Stimulated activated CD4-positive, alpha-beta T cell treated with anti-CD3 and anti-CD28 coated beads, TNF-alpha, amount 100 ng/mL, for 48 hours (primary cell): Measurements from ENCODE around the gene STPG4.
"Not testable (repeated sequence)": the region's sequence is repeated elsewhere in the genome, so short reads cannot be mapped to it uniquely, and the experiment has no call there.

Experiments used
- DNase-seq, 3 donors: peaks; one replicate each; pipeline ENCODE4 v3.0.0-alpha.2; 2020; ENCODE audit warnings: low read depth in 3 of 3

Gene STPG4

GRCh38 chr2:47128705-47129104, 26.4 kb downstream of the STPG4 start:
- DNase-seq = no peak

DNA sequence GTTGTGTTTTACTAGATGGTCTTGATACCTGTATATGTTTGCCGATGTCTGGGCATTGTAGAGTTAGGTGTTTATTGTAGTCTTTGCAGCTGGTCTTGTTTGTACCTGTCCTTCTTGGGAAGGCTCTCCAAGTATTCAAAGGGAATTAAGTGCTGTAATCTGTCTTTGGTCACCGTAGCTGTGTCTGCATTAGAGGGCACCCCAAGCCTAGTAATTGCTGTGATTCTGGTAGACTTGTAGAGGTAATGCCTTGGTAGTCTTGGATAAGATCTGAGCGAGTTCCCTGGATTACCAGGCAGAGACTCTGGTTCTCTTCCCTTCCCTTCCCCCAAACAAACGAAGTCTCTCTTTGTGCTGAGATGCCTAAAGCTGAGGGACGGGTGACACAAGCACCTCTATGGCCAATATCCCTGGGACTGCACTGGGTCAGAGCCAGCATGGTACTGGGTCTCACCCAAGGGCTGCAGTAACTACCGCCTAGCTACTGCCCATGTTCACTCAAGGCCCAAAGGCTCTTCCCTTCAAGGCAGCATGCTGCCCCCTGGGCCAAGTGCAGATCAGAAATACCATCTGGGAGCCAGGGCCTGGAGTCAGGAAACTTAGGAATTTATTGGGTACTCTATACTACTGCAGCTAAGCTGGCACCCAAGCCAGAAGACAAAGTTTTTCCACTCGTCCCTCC, 27.1 kb downstream of the STPG4 start:
- no peak for DNase-seq

DNA sequence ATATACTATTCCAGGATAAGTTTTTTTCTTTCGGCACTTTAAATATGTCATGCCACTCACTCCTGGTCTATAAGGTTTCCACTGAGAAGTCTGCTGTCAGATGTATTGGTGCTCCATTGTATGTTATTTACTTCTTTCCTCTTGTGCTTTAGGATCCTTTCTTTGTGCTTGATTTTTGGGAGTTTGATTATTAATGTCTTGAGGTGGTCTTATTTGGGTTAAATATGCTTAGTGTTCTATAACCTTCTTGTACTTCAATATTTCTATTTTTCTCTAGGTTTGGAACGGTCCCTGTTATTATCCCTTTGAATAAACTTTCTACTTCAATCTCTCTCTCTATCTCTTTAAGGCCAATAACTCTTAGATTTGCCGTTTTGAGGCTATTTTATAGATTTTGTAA, 28.3 kb downstream of the STPG4 start:
- no peak for DNase-seq

GRCh38 chr2:47124740-47125139, 30.4 kb downstream of the STPG4 start:
- DNase-seq = not testable (repeated sequence)

GRCh38 chr2:47120424-47120823, 34.7 kb downstream of the STPG4 start:
- DNase-seq = not testable (repeated sequence)

GRCh38 chr2:47119001-47119400, 36.1 kb downstream of the STPG4 start:
- DNase-seq = no peak

DNA sequence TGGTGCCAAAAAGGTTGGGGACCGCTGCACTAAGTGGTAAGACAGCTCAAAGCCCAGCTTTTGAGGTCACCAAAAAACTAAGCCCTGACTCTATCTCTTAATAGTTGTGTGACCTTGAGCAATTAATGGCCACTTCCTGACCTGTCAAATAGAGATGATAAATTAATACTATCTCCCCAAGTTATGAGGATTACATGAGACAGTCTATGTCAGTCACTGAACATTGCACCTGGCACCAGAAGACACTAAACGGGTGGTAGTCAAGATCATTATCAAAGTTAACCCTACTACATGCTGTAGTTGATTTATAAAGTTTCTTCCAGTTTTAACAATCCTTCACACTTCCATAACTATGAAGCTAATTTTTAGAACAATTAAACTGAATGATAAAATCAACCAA, 36.5 kb downstream of the STPG4 start:
- no peak for DNase-seq

DNA sequence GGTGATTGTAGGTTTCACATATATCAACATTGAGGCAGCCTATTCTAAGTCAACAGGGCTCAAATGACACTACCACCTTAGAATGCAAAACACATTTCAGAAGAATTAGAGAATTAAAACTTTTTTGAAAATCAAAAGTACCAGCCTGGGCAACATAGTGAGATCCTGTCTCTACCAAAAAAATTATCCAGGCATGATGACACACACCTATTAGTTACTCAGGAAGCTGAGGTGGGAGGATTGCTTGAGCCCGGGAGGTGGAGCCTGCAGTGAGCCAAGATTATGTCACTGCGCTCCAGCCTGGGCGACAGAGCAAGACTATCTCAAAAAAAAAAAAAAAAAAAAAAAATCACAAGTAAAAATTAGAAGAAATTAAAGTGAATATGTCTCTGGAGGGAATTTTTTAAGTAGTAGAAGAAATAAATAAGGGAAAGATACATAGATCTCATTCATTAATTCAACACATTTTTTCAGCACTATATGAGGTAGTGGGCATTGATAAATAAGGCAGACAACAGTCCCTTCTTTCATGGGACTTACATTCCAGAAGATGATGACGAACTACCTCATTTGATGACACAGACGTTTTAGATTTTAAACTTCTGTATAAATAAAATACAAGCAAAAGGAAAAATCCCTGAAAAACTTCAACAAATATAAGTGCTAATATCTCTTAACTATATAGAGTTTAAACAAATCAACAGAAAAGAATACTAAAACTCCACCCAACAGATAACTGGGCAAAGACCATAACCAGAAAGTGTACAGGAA, 42.3 kb downstream of the STPG4 start:
- DNase-seq = no peak

GRCh38 chr2:47109680-47110079, 45.4 kb downstream of the STPG4 start:
- no peak for DNase-seq

DNA sequence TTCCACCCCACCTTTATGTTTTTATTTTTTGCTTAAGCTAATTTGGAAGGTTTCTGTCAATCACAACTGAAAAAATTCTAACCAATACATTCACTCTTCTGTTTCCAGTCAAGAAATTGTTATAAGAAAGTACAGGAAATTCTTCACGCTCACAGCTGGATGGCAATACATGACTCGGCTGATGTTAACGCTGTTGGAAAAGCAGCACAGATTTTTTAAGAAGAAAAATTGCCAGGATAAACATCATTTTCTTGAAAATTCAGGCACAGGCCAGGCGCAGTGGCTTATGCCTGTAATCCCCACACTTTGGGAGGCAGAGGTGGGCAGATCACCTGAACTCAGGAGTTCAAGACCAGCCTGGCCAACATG, 46.1 kb downstream of the STPG4 start:
- DNase-seq = no peak

GRCh38 chr2:47108267-47109006, 46.7 kb downstream of the STPG4 start:
- not testable (repeated sequence) for DNase-seq

- not testable (repeated sequence) for DNase-seq
Measured at GRCh38 chr2:47107201-47107600, 47.9 kb downstream of the STPG4 start.

DNA sequence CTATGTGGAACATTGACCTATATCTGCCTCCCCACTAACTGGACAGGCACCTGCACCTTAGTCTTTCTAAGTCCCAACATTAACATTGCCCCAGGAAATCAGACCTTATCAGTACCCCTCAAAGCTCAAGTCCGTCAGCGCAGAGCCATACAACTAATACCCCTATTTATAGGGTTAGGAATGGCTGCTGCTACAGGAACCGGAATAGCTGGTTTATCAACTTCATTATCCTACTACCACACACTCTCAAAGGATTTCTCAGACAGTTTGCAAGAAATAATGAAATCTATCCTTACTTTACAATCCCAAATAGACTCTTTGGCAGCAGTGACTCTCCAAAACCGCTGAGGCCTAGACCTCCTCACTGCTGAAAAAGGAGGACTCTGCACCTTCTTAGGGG, 48.9 kb downstream of the STPG4 start:
- not testable (repeated sequence) for DNase-seq

DNA sequence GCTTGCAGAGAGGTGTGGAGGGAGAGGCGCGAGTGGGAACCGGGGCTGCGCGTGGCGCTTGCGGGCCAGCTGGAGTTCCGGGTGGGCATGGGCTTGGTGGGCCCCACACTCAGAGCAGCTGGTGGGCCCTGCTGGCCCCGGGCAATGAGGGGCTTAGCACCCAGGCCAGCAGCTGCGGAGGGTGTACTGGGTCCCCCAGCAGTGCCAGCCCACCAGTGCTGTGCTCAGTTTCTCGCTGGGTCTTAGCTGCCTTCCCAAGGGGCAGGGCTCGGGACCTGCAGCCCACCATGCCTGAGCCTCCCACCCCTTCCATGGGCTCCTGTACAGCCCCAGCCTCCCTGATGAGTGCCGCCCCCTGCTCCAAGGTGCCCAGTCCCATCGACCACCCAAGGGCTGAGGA, 55.4 kb downstream of the STPG4 start:
- DNase-seq = not testable (repeated sequence)

DNA sequence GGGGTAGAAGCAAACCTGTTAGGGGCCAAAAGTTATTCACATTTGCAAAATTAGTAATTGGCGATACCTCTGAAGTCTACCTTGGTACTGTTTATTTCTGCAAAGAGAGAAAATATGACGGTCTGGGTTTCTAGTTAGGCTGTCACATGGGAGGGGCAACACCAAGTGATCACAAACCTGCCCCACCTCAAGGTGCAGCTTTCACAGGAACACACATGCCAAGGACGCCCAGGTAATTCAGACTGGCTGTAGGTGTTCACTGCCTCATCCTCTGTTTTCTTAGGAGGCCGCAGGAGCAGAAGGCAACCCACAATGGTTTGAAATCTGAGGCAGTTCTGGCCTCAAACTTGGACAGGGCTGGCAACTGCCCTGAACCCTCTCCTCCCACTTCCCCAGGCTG, 56.2 kb downstream of the STPG4 start:
- no peak for DNase-seq

DNA sequence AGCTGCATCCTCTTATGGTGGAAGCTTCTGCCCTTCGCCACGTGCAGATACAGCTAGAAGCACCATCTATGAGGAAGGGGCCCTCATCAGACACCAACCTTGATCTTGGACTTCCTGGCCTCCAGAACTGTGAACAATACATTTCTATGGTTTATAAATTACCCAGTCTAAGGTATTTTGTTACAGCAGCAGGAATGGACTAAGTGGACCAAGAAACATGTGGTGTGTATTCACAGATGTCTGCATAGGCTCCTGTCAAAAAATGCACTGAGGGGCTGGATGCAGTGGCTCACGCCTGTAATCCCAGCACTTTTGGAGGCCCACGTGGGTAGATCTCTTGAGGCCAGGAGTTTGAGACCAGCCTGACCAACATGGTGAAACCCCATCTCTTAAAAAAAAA, 57.5 kb downstream of the STPG4 start:
- DNase-seq = no peak

DNA sequence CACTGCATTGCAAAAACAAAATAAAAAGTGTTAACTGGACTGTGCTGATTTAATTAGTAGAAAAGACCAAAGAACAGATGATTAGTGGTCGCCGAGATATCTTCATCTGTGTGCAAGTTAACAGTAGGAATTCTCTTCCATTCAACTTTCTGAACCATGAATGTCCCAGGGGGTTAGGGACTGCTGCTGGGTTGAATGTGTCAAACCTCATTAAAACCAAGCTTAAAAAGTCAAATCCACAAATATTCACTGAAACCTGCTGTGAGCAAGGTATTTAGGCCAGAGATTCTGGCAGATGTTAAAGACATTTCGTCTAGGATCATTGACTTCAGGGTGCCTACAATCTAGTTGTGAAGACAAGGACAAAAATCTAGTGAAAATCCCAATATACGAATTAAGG, 58.7 kb downstream of the STPG4 start:
- no peak for DNase-seq

DNA sequence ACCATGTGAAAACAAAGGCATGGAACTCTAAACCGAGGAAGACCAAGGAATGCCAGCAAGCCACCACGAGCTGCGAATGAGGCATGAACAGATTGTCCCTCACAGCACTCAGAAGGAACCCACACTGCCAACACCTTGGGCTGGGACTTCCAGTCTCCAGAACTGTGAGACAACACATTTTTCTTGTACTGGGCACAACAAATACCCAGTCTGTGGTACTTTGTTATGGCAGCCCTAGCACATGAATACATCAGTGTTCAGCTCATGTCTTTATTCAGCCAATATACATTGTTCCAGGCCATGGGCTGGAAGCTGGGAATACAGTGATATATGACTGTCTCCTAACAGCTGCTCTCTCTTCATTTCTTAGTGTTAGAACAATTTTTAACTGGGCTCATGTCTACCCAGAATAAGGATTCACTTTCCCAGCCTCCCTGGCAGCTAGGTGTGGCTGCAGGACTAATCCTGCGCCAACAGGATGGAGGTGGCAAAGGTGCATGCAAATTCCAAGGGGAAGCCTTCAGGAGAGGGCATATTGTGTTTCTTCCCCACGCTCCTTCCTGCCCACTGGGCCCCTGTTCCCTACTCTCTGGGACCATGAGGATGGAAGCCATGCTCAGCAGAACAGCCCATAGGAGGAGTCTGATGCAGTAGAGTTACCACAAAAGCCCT, 59.6 kb downstream of the STPG4 start:
- DNase-seq = no peak

DNA sequence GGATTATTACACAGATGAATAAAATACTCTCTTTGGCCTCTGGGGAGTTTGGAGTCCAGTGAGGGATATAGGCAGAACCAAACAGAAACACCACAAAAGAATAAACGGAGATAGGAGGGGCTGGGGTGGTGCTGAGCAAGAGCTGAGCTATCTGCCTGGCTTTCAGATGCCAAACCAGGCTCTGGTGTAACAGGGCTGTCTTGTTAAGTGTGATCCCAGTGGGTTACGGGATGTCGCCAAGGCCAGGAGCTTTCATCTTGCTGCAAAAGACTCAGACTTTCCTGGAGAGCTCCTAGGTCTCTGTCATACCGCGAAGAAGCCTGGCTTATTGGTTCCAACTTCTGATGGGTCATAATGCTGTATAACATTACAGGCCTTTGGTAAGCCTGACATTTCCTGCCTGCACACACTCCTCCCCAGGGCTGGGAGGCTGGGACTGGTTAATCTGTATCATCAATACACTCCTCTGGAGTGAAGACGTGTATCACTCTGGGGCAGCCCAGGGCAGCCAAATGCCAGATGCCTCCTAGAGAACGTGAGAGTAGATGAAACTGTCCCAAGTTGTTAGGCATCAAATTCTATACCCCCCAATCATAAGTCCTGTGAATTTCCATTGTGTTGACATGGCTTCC, 60.5 kb downstream of the STPG4 start:
- no peak for DNase-seq

- no peak for DNase-seq
Measured at GRCh38 chr2:47093626-47094025, 61.5 kb downstream of the STPG4 start.

- no peak for DNase-seq
Measured at GRCh38 chr2:47092465-47092864, 62.6 kb downstream of the STPG4 start.

GRCh38 chr2:47091118-47091517, 64.0 kb downstream of the STPG4 start:
- DNase-seq = no peak
